GM12801 (cell line): Measurements from ENCODE around the gene MBD5.

ENCODE experiments used
- TF ChIP-seq, protein P1 (sequence below): IDR thresholded peaks from one replicate; pipeline ENCODE4 v1.5.1; 2011; ENCODE audit warnings: control low read depth; ENCODE audit not compliant: insufficient read length; ENCODE audit errors: extremely low read depth

The MBD5 gene

DNA sequence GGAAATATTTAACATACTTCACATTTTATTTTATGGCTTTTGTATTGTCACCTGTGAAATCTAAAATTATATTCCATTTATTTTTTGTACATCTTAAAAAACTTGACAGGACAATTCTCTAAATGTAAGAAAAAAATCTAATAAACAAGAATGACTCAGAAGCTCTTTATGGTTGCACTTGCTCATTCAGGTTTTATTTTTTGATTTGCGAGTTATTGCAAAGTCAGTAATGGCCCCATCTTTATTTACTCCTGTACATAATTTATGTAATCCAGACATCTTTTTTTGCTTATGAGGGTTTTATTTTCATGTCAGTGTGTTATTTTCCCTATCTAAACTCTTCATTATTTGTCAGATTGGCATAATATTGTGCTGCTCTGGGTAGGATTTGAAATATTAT, 145.1 kb downstream of the MBD5 start:
- TF ChIP-seq, protein P1, sequence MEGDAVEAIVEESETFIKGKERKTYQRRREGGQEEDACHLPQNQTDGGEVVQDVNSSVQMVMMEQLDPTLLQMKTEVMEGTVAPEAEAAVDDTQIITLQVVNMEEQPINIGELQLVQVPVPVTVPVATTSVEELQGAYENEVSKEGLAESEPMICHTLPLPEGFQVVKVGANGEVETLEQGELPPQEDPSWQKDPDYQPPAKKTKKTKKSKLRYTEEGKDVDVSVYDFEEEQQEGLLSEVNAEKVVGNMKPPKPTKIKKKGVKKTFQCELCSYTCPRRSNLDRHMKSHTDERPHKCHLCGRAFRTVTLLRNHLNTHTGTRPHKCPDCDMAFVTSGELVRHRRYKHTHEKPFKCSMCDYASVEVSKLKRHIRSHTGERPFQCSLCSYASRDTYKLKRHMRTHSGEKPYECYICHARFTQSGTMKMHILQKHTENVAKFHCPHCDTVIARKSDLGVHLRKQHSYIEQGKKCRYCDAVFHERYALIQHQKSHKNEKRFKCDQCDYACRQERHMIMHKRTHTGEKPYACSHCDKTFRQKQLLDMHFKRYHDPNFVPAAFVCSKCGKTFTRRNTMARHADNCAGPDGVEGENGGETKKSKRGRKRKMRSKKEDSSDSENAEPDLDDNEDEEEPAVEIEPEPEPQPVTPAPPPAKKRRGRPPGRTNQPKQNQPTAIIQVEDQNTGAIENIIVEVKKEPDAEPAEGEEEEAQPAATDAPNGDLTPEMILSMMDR = no peak

DNA sequence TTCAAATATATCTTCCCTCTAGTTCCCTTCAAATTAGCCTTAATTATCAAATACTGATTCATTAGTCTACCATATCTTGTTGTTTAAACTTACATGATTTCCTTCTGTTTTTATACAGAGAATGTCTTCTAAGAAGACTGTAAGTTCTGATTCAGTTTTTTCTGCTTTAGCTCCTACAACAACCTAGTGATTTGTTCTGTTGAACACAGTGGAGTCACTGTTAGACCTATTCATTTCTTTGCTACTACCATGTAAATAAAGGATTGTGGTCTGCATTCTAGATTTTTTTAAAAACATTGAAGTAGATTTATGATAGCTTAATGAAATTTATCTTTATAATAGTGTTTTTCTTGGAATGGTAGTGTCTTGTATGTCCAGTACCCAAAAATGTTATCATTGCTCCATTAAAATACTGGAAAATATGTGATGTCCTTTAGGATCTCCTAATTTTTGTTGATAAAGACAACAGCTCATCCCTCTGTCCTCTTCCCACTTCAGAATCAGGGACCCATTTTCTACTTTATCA, 146.4 kb downstream of the MBD5 start:
- TF ChIP-seq, protein P1 = no peak

DNA sequence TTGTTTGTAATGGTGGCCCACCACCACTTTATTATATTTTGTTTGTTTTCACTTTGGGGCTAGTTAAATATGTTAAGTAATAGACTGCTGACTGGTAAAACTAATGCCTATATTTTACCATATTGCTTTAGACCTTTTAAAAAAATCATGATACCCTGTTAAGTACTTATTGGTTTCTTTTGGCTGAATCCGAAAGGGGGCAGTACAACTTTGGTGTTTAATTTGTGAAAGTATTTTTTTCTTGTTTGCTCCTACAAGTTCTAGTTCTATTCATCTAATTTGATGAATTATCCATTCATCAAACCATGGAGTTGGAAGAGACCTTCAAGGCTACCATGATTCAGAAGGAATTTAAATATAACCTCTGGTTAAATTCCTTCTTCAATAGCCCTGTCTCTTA, 147.0 kb downstream of the MBD5 start:
- TF ChIP-seq, protein P1 = no peak

DNA sequence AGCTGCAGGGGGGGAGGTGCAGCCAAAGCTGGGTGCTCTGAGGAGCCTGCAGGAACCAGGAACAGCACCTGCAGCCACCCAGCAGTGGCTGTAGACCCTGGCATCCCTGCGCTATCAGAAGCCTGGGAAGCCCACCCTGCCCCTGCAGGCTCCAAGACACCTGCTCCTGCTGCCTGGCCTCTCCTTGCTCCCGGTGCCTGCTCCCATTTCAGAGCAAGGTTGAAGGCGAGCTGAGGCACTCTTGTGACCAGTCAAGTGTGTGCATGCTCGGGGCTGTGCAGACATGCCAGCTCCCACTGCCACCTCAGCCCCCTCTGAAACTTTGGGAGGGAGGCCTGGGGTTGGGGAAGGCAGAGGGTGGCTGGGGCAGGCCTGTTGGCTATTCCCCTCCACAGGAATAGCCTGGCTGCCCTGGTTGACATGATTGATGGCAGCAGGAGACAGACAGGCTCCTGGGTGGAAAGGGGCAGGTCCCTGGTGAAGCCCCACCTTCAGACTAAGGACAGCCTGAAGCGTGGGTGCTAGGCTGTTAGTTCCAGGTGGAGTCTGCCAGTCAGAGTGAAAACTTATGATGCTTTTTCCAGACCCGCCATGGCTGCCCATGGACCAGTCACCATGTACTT, 151.4 kb downstream of the MBD5 start:
- TF ChIP-seq, protein P1 = no peak

DNA sequence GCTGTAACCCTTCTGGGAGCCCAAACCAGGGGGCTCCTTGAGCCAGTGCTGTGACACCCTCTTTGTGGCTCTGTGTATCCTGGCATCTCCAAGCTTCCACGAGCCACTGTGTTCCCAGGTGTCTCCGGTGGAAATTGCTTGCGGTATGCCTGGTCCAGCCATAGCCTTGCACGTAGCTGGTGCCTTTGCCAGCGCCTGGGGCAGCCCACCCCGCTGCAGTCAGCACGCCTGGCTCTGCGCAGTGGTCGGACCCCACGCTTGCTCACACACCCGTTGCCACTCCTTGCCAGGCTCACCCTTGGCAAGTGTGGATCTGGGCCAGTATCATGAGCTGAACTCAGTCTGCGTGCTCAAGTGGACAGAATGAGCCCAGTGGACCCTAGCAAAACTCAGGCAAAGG, 152.3 kb downstream of the MBD5 start:
- TF ChIP-seq, protein P1 = no peak

DNA sequence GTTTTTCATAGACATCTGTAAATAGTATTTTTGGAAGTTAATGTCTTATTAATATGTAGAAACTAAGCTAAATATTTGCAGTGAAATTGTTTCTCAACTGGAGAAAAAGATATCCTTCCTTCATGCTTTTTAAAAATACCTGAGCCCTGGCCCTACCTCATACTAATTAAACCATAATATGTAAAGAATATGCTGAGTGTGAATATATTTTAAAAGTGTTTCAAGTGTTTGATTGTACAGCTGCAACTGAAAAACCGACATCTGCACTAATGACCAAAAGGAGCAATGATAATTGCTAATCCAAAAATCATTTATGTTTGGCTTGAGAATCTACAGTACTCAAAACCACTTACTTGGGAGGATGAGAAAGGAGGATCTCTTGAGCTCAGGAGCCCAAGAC, 156.7 kb downstream of the MBD5 start:
- TF ChIP-seq, protein P1 = no peak

DNA sequence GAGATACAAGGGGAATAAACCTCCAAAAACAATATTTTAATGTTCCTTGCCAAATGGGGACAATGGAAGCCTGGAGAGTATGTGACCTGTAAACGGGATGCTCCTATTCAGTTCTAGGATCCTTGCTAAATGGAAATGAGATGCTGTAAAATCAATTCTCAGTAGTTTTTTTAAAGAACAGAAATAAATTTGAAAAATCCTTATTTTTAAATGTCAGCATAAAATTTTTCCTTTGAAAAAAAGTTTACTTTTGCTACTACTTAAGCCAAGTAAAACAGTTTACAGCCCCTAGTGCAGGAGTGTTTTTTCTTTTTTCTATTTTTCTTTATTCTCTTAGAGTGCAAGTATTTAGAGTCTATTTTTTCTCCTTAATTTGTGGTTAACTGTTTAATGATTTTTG, 158.8 kb downstream of the MBD5 start:
- TF ChIP-seq, protein P1 = no peak
